GM12878 (cell line): Measurements from ENCODE around the gene ELAVL2. TPM values are rescaled to one million over a fixed set of nuclear protein-coding genes. Genes with fewer than 3 reads are reported as not detected.

Experiments used
- ATAC-seq: fragments of 200-7000 bp; cut with Tn5 transposase; 3 replicates; pipeline ENCODE4 v1.9.1; 2020; ENCODE audit warnings: mild to moderate bottlenecking, moderate library complexity
- BruUV-seq: library from RNA; stranded (reverse); fragments of 400-500 nt; replicated peaks from 2 replicates; lab custom pipeline; 2021; lab: Mats Ljungman, UMichigan
- CTCF ChIA-PET: fragments of 300-600 bp; sonication (Branson Sonifier 250); formaldehyde crosslinking; extraction: SDS; loops from one replicate; lab custom pipeline; 2021; ENCODE audit warnings: inconsistent platforms; lab: Yijun Ruan, JAX
- POLR2A ChIA-PET: fragments of 350-600 bp; formaldehyde crosslinking; extraction: SDS; loops from one replicate; lab custom pipeline; 2021; ENCODE audit warnings: inconsistent platforms; lab: Charles Lee
- RAD21 ChIA-PET: fragments of 300-600 bp; sonication (Branson Sonifier 250); formaldehyde crosslinking; loops from one replicate; lab custom pipeline; 2023; ENCODE audit warnings: antibody characterized with exemption; ENCODE audit not compliant: unreplicated experiment; lab: Charles Lee
- SMC1A ChIA-PET: fragments of 300-600 bp; sonication (Branson Sonifier 250); formaldehyde crosslinking; loops from one replicate; lab custom pipeline; 2023; ENCODE audit not compliant: unreplicated experiment, uncharacterized antibody; lab: Charles Lee
- DNase-seq: peaks from one replicate; pipeline ENCODE4 v3.0.0-alpha.2; 2011; ENCODE audit warnings: low read depth, low spot score
- FAIRE-seq: peaks from 3 replicates; lab custom pipeline; 2011; peaks lifted over from hg19 to GRCh38; lab: Jason Lieb, UNC
- H2AFZ ChIP-seq: 2 replicates; pipeline ENCODE4 v1.6.0; 2011; ENCODE audit warnings: low read depth, low read length, control low read depth; ENCODE audit not compliant: control insufficient read depth
- H3K27ac ChIP-seq: 2 replicates; pipeline ENCODE4 v1.5.1; 2011; ENCODE audit warnings: control low read depth; ENCODE audit not compliant: control insufficient read depth, insufficient read depth
- H3K27me3 ChIP-seq, 2 experiments: replicated peaks in 1 of 2; 2 replicates each; pipeline versions ENCODE4 v1.6.0 to v1.6.1; 2011; ENCODE audit warnings: low read length in 1 of 2; ENCODE audit not compliant: control insufficient read depth in 2 of 2, insufficient read depth in 2 of 2
- H3K36me3 ChIP-seq, 2 experiments: 2 replicates each; pipeline ENCODE4 v1.5.1; 2011; ENCODE audit warnings: low read length in 1 of 2; ENCODE audit not compliant: control insufficient read depth in 2 of 2, insufficient read depth in 2 of 2
- H3K4me1 ChIP-seq: 2 replicates; pipeline ENCODE4 v1.6.1; 2011; ENCODE audit warnings: mild to moderate bottlenecking, low read length, moderate library complexity, mixed read lengths; ENCODE audit not compliant: control insufficient read depth, insufficient read depth
- H3K4me2 ChIP-seq: 2 replicates; pipeline ENCODE4 v1.6.0; 2011; ENCODE audit warnings: control low read depth; ENCODE audit not compliant: control insufficient read depth, insufficient read depth
- H3K4me3 ChIP-seq: fragments of 200-600 bp; sonication (generic); 2 replicates; pipeline ENCODE4 v1.5.1; 2016
- H3K79me2 ChIP-seq: 2 replicates; pipeline ENCODE4 v1.6.0; 2011; ENCODE audit warnings: low read length; ENCODE audit not compliant: control insufficient read depth, insufficient read depth
- H3K9ac ChIP-seq: 2 replicates; pipeline ENCODE4 v1.8.0; 2011; ENCODE audit warnings: low read length, control low read depth, mixed read lengths; ENCODE audit not compliant: control insufficient read depth, insufficient read depth
- H3K9me3 ChIP-seq: replicated peaks from 3 replicates; pipeline ENCODE4 v1.5.1; 2011; ENCODE audit warnings: mild to moderate bottlenecking, low read length; ENCODE audit not compliant: control insufficient read depth, insufficient read depth
- H4K20me1 ChIP-seq: 2 replicates; pipeline ENCODE4 v1.6.0; 2011; ENCODE audit not compliant: control insufficient read depth, insufficient read depth
- CHD4 ChIP-seq: fragments of 200-600 bp; sonication (generic); IDR thresholded peaks from 2 replicates; pipeline ENCODE4 v1.6.1; 2016; ENCODE audit warnings: mild to moderate bottlenecking
- POU2F2 ChIP-seq: IDR thresholded peaks from 3 replicates; pipeline ENCODE4 v1.6.1; 2011; ENCODE audit warnings: low read depth, mild to moderate bottlenecking, low read length, borderline replicate concordance
- RCOR1 ChIP-seq: conservative IDR thresholded peaks from 2 replicates; pipeline ENCODE4 v1.6.1; 2012; ENCODE audit warnings: low read depth, low read length, improper control_type of control experiment
- RELA ChIP-seq: fragments of 450-650 bp; IDR thresholded peaks from 2 replicates; pipeline ENCODE4 v1.8.0; 2014; ENCODE audit warnings: borderline replicate concordance; ENCODE audit not compliant: partially characterized antibody
- SIX5 ChIP-seq: IDR thresholded peaks from 2 replicates; pipeline ENCODE4 v1.6.1; 2011; ENCODE audit warnings: mild to moderate bottlenecking, low read depth, low read length, moderate library complexity; ENCODE audit not compliant: severe bottlenecking
- SMARCA5 ChIP-seq: fragments of 450-650 bp; IDR thresholded peaks from 2 replicates; pipeline ENCODE4 v1.6.1; 2017; ENCODE audit warnings: mild to moderate bottlenecking
- ZNF384 ChIP-seq: IDR thresholded peaks from 2 replicates; pipeline ENCODE4 v1.6.1; 2012; ENCODE audit warnings: low read depth, mild to moderate bottlenecking, low read length, improper control_type of control experiment, borderline replicate concordance
- ZNF687 ChIP-seq: fragments of 450-650 bp; IDR thresholded peaks from 2 replicates; pipeline ENCODE4 v1.6.1; 2017; ENCODE audit warnings: mild to moderate bottlenecking, moderate library complexity
- in situ Hi-C: fragments of 300-500 bp; cut with MboI; formaldehyde crosslinking; loops from 9 replicates; pipeline ENCODE4 v1.14.3; 2018; ENCODE audit warnings: mixed read lengths
- intact Hi-C: fragments of 100-400 bp; cut with micrococcal nuclease; formaldehyde crosslinking; loops from one replicate; pipeline ENCODE4 v1.14.2; 2022; ENCODE audit not compliant: unreplicated experiment
- polyA plus RNA-seq, 11 experiments: library from polyadenylated mRNA; depleted of rRNA in 4 of 11; unstranded in 6 of 11; stranded (reverse) in 5 of 11; fragments of >200 nt; fragmentation: Nextera tagmentation in 4 of 11; fragmentation: Illumina TruSeq in 1 of 11; extraction: Ambion mirVana in 4 of 11; extraction: Trizol in 1 of 11; gene quantifications; 1 replicate in 1 of 11; 2 replicates in 10 of 11; pipeline versions ENCODE4 v1.2.1 to v1.2.3, GENCODE V29; 2011 to 2016; ENCODE audit warnings: inconsistent platforms in 2 of 11, missing spikeins in 2 of 11, low read depth in 1 of 11
- total RNA-seq, 4 experiments: library from RNA; depleted of rRNA in 3 of 4; stranded (reverse); fragments of >200 nt in 3 of 4; fragmentation: Illumina TruSeq in 1 of 4; extraction: Trizol in 1 of 4; gene quantifications; 2 replicates each; pipeline versions ENCODE4 v1.2.1 to v1.2.3, GENCODE V29; 2013 to 2021
- TF ChIP-seq, protein P1 (sequence below): fragments of 450-650 bp; IDR thresholded peaks from 2 replicates; pipeline ENCODE4 v1.6.1; 2016; ENCODE audit warnings: mild to moderate bottlenecking, moderate library complexity, borderline replicate concordance

Gene ELAVL2
- total and polyA plus RNA-seq, 10 of the 15 experiments (the other 5 are each of a cell fraction or from before 2014, with no cell fraction given) = 0.24 to 2.6 (median 0.76) TPM

GRCh38 chr9:23772385-23772783 lies 53.7 kb downstream of the ELAVL2 start:
- intact Hi-C loops = no loop called here
- RAD21 ChIA-PET = interaction anchor here (0.8 to 1.0 kb wide), 2 partner anchors 16 to 39 kb away, joined by 3 read pairs; no protein-coding TSS in a partner anchor
- H3K4me3 ChIP-seq = no peak overlapping the region
- TF ChIP-seq ZNF384 (no peak), SMARCA5 (no peak), SIX5 (no peak), CHD4 (no peak), ZNF687 (no peak), RCOR1 (no peak), POU2F2 (no peak), RELA (no peak)
- TF ChIP-seq, protein P1, sequence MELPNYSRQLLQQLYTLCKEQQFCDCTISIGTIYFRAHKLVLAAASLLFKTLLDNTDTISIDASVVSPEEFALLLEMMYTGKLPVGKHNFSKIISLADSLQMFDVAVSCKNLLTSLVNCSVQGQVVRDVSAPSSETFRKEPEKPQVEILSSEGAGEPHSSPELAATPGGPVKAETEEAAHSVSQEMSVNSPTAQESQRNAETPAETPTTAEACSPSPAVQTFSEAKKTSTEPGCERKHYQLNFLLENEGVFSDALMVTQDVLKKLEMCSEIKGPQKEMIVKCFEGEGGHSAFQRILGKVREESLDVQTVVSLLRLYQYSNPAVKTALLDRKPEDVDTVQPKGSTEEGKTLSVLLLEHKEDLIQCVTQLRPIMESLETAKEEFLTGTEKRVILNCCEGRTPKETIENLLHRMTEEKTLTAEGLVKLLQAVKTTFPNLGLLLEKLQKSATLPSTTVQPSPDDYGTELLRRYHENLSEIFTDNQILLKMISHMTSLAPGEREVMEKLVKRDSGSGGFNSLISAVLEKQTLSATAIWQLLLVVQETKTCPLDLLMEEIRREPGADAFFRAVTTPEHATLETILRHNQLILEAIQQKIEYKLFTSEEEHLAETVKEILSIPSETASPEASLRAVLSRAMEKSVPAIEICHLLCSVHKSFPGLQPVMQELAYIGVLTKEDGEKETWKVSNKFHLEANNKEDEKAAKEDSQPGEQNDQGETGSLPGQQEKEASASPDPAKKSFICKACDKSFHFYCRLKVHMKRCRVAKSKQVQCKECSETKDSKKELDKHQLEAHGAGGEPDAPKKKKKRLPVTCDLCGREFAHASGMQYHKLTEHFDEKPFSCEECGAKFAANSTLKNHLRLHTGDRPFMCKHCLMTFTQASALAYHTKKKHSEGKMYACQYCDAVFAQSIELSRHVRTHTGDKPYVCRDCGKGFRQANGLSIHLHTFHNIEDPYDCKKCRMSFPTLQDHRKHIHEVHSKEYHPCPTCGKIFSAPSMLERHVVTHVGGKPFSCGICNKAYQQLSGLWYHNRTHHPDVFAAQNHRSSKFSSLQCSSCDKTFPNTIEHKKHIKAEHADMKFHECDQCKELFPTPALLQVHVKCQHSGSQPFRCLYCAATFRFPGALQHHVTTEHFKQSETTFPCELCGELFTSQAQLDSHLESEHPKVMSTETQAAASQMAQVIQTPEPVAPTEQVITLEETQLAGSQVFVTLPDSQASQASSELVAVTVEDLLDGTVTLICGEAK = no peak
- TF ChIP-seq, all 136 proteins: peak for 0
- Histone ChIP-seq H2AFZ (no peak overlapping the region), H3K27ac (no peak overlapping the region), H3K9me3 (no peaks in the 10 kb centered on the region), H3K4me1 (no peaks in the 10 kb centered on the region), H3K36me3 (no peaks in the 10 kb centered on the region), H3K79me2 (no peaks in the 10 kb centered on the region), H3K27me3 (no peaks in the 10 kb centered on the region), H3K4me2 (no peak overlapping the region), H4K20me1 (no peaks in the 10 kb centered on the region), H3K9ac (no peak overlapping the region)
- no TSS peak for BruUV-seq
- FAIRE-seq = no peak
- CTCF ChIA-PET = interaction anchor here (1.1 to 1.5 kb wide), 3 partner anchors 14 to 34 kb away, joined by 3 to 6 read pairs (median 4); no protein-coding TSS in a partner anchor
- DNase-seq = no peak
- POLR2A ChIA-PET = interaction anchor here (0.9 to 1.1 kb wide), 2 partner anchors 11 to 52 kb away, joined by 3 to 5 read pairs; no protein-coding TSS in a partner anchor
- SMC1A ChIA-PET = interaction anchor here (0.9 to 2.3 kb wide), 4 partner anchors 13 to 30 kb away, joined by 3 to 8 read pairs (median 3); no protein-coding TSS in a partner anchor
- in situ Hi-C loops = no loop called here
- no peak for ATAC-seq
